ENCODE results near the gene CIDEA. TPM values are rescaled to one million over a fixed set of nuclear protein-coding genes. Genes with fewer than 3 reads are reported as not detected.

The CIDEA gene
- total and polyA plus RNA-seq, 2 donors (not counting 1 experiment from before 2014, with no cell fraction given) = not detected

- Histone ChIP-seq H3K4me3 (ENCODE audit: control extremely low read depth in 1 of 5, extremely low read depth in 1 of 5, insufficient read depth in 1 of 5, low read depth in 2 of 5, low read length in 4 of 5) (no peak overlapping the region), H3K4me2 (replicated peaks; ENCODE audit: low read depth, low read length, poor library complexity, severe bottlenecking) (no peak overlapping the region), H3K27ac (ENCODE audit: low read length in 2 of 2) (no peak overlapping the region), H2AFZ (ENCODE audit: insufficient read depth, low read depth, low read length, poor library complexity, severe bottlenecking) (no peak overlapping the region), H3K79me2 (ENCODE audit: control insufficient read depth, insufficient read depth, low read length) (no peaks in the 10 kb centered on the region), H3K36me3 (replicated peaks in 1 of 2; ENCODE audit: control extremely low read depth in 1 of 2, control insufficient read depth in 1 of 2, extremely low read depth in 1 of 2, insufficient read depth in 2 of 2, low read length in 1 of 2) (no peaks in the 10 kb centered on the region), H3K9ac (ENCODE audit: low read length) (no peak overlapping the region), H4K20me1 (ENCODE audit: control insufficient read depth, insufficient read depth, low read length, poor library complexity, severe bottlenecking) (no peaks in the 10 kb centered on the region), H3K27me3 (replicated peaks in 1 of 4; ENCODE audit: control extremely low read depth in 1 of 4, control insufficient read depth in 3 of 4, insufficient read depth in 4 of 4, low read length in 3 of 4) (peaks cover 0 to 55% (median 9%) of the 10 kb centered on the region in 4 experiments), H3K9me3 (ENCODE audit: control extremely low read depth in 1 of 3, control insufficient read depth in 2 of 3, insufficient read depth in 1 of 3, low read length in 2 of 3) (no peaks in the 10 kb centered on the region), H3K4me1 (ENCODE audit: control insufficient read depth in 2 of 2, insufficient read depth in 2 of 2, low read length in 2 of 2) (peaks cover 0 to 10% of the 10 kb centered on the region in 2 donors)
- ChIA-PET POLR2A (no interaction called here), CTCF (no interaction called here)
- ATAC-seq (ENCODE audit: low read depth) (no peak), DNase-seq (no peak)
- Mint-ChIP-seq H3K27me3 (peaks cover 70% of the 10 kb centered on the region), H3K4me1 (no peaks in the 10 kb centered on the region), H3K4me3 (no peak overlapping the region), H3K27ac (no peak overlapping the region), H3K9me3 (ENCODE audit: insufficient read depth) (no peaks in the 10 kb centered on the region)
- TF ChIP-seq EZH2 (IDR thresholded peaks at IDR 0.05; ENCODE audit: borderline replicate concordance, insufficient read depth, low read depth, low read length, poor library complexity, severe bottlenecking) (no peak), CTCF (IDR thresholded peaks at IDR 0.05) (no peak)
- intact Hi-C loops (cut with micrococcal nuclease) = no loop called here
- WGBS (ENCODE audit: insufficient coverage) = 95% methylated on average over 11 of the region's 11 CpGs
These were observed 2.9 kb upstream of the CIDEA start for GRCh38 chr18:12251311-12251710.

GRCh38 chr18:12252061-12252460 is 2.1 kb upstream of the CIDEA start:
- H3K27ac ChIP-seq (ENCODE audit: low read length in 2 of 2) = no peak overlapping the region
- H4K20me1 ChIP-seq (ENCODE audit: control insufficient read depth, insufficient read depth, low read length, poor library complexity, severe bottlenecking) = no peaks in the 10 kb centered on the region
- 91% methylated on average over 5 of the region's 6 CpGs for WGBS (ENCODE audit: insufficient coverage)
- H3K4me2 ChIP-seq (replicated peaks; ENCODE audit: low read depth, low read length, poor library complexity, severe bottlenecking) = no peak overlapping the region
- POLR2A ChIA-PET = no interaction called here
- no peak overlapping the region for H3K27ac Mint-ChIP-seq
- peaks cover 74% of the 10 kb centered on the region for H3K27me3 Mint-ChIP-seq
- H3K9me3 ChIP-seq (ENCODE audit: control extremely low read depth in 1 of 3, control insufficient read depth in 2 of 3, insufficient read depth in 1 of 3, low read length in 2 of 3) = no peaks in the 10 kb centered on the region
- peaks cover 0 to 10% of the 10 kb centered on the region in 2 donors for H3K4me1 ChIP-seq (ENCODE audit: control insufficient read depth in 2 of 2, insufficient read depth in 2 of 2, low read length in 2 of 2)
- intact Hi-C loops (cut with micrococcal nuclease) = no loop called here
- no peak overlapping the region for H2AFZ ChIP-seq (ENCODE audit: insufficient read depth, low read depth, low read length, poor library complexity, severe bottlenecking)
- H3K4me3 ChIP-seq (ENCODE audit: control extremely low read depth in 1 of 5, extremely low read depth in 1 of 5, insufficient read depth in 1 of 5, low read depth in 2 of 5, low read length in 4 of 5) = no peak overlapping the region
- no peaks in the 10 kb centered on the region for H3K4me1 Mint-ChIP-seq
- H3K36me3 ChIP-seq (replicated peaks in 1 of 2; ENCODE audit: control extremely low read depth in 1 of 2, control insufficient read depth in 1 of 2, extremely low read depth in 1 of 2, insufficient read depth in 2 of 2, low read length in 1 of 2) = no peaks in the 10 kb centered on the region
- H3K9ac ChIP-seq (ENCODE audit: low read length) = no peak overlapping the region
- no peak for ATAC-seq (ENCODE audit: low read depth)
- DNase-seq = no peak
- TF ChIP-seq EZH2 (IDR thresholded peaks at IDR 0.05; ENCODE audit: borderline replicate concordance, insufficient read depth, low read depth, low read length, poor library complexity, severe bottlenecking) = no peak
- TF ChIP-seq CTCF (IDR thresholded peaks at IDR 0.05) = no peak
- H3K9me3 Mint-ChIP-seq (ENCODE audit: insufficient read depth) = no peaks in the 10 kb centered on the region
- CTCF ChIA-PET = no interaction called here
- peaks cover 0 to 54% (median 9%) of the 10 kb centered on the region in 4 experiments for H3K27me3 ChIP-seq (replicated peaks in 1 of 4; ENCODE audit: control extremely low read depth in 1 of 4, control insufficient read depth in 3 of 4, insufficient read depth in 4 of 4, low read length in 3 of 4)
- no peaks in the 10 kb centered on the region for H3K79me2 ChIP-seq (ENCODE audit: control insufficient read depth, insufficient read depth, low read length)
- no peak overlapping the region for H3K4me3 Mint-ChIP-seq

All from B cell (primary cell).